H1 (cell line): ENCODE measurements around the gene MAP7D1. TPM values are rescaled to one million over a fixed set of nuclear protein-coding genes. Genes with fewer than 3 reads are reported as not detected.

Experiments
- CHD1 ChIP-seq: IDR thresholded peaks from 2 replicates; pipeline ENCODE4 v1.6.1; 2012; ENCODE audit warnings: low read depth, low read length, improper control_type of control experiment
- FOSL1 ChIP-seq: IDR thresholded peaks from 2 replicates; pipeline ENCODE4 v1.6.1; 2011; ENCODE audit warnings: mild to moderate bottlenecking, low read depth, low read length, moderate library complexity; ENCODE audit not compliant: insufficient read depth
- POU5F1 ChIP-seq: IDR thresholded peaks from 2 replicates; pipeline ENCODE4 v1.6.1; 2011; ENCODE audit warnings: low read depth, mild to moderate bottlenecking, low read length, moderate library complexity
- SIX5 ChIP-seq: IDR thresholded peaks from 2 replicates; pipeline ENCODE4 v1.6.1; 2011; ENCODE audit warnings: mild to moderate bottlenecking, low read depth, low read length
- TAF1 ChIP-seq: IDR thresholded peaks from 2 replicates; pipeline ENCODE4 v1.6.1; 2011; ENCODE audit warnings: mild to moderate bottlenecking, low read depth, low read length
- polyA plus RNA-seq, 7 experiments: library from polyadenylated mRNA; depleted of rRNA in 3 of 7; stranded (reverse) in 5 of 7; unstranded in 2 of 7; fragments of >200 nt in 5 of 7; fragments of 200-250 nt in 2 of 7; gene quantifications; 1 replicate in 5 of 7; 2 replicates in 1 of 7; 4 replicates in 1 of 7; pipeline versions ENCODE4 v1.2.1 to v1.2.3, GENCODE V29; 2011 to 2013; ENCODE audit warnings: missing spikeins in 2 of 7, mixed read lengths in 2 of 7
- total RNA-seq: library from RNA; stranded (reverse); fragmentation: NEBNext Ultra II Directional; extraction: Animal tissue kit (Norgen Biotek cat#: 25700); gene quantifications from 2 replicates; pipeline ENCODE4 v1.2.1, GENCODE V29; 2021
- TF ChIP-seq, protein P1 (sequence below): fragments of 300-600 bp; sonication (generic); IDR thresholded peaks from 2 replicates; pipeline ENCODE4 v1.7.1; 2012; ENCODE audit warnings: low read length, moderate library complexity, mild to moderate bottlenecking, inconsistent platforms; ENCODE audit not compliant: insufficient replicate concordance

The MAP7D1 gene
- total and polyA plus RNA-seq, 2 of the 8 experiments (the other 6 are each of a cell fraction or from before 2014, with no cell fraction given) = 18.2 to 52.4 TPM

DNA sequence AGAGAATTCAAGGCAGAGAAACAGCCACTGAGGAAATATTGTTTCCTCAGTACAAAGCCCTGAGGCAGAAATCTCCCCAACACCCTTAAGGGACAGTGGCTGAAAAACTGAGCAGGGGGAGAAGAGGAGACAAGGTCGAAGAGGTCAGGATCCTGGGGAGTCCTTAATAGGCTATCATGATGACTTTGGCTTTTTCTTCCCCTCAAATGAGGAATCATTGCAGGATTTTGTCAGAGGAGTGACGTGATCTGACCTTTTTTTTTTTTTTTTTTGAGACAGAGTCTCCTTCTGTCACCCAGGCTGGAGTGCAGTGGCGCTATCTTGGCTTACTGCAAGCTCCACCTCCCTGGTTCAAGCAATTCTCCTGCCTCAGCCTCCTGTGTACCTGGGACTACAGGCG, 10.2 kb downstream of the MAP7D1 start (continued):
- TF ChIP-seq, protein P1, sequence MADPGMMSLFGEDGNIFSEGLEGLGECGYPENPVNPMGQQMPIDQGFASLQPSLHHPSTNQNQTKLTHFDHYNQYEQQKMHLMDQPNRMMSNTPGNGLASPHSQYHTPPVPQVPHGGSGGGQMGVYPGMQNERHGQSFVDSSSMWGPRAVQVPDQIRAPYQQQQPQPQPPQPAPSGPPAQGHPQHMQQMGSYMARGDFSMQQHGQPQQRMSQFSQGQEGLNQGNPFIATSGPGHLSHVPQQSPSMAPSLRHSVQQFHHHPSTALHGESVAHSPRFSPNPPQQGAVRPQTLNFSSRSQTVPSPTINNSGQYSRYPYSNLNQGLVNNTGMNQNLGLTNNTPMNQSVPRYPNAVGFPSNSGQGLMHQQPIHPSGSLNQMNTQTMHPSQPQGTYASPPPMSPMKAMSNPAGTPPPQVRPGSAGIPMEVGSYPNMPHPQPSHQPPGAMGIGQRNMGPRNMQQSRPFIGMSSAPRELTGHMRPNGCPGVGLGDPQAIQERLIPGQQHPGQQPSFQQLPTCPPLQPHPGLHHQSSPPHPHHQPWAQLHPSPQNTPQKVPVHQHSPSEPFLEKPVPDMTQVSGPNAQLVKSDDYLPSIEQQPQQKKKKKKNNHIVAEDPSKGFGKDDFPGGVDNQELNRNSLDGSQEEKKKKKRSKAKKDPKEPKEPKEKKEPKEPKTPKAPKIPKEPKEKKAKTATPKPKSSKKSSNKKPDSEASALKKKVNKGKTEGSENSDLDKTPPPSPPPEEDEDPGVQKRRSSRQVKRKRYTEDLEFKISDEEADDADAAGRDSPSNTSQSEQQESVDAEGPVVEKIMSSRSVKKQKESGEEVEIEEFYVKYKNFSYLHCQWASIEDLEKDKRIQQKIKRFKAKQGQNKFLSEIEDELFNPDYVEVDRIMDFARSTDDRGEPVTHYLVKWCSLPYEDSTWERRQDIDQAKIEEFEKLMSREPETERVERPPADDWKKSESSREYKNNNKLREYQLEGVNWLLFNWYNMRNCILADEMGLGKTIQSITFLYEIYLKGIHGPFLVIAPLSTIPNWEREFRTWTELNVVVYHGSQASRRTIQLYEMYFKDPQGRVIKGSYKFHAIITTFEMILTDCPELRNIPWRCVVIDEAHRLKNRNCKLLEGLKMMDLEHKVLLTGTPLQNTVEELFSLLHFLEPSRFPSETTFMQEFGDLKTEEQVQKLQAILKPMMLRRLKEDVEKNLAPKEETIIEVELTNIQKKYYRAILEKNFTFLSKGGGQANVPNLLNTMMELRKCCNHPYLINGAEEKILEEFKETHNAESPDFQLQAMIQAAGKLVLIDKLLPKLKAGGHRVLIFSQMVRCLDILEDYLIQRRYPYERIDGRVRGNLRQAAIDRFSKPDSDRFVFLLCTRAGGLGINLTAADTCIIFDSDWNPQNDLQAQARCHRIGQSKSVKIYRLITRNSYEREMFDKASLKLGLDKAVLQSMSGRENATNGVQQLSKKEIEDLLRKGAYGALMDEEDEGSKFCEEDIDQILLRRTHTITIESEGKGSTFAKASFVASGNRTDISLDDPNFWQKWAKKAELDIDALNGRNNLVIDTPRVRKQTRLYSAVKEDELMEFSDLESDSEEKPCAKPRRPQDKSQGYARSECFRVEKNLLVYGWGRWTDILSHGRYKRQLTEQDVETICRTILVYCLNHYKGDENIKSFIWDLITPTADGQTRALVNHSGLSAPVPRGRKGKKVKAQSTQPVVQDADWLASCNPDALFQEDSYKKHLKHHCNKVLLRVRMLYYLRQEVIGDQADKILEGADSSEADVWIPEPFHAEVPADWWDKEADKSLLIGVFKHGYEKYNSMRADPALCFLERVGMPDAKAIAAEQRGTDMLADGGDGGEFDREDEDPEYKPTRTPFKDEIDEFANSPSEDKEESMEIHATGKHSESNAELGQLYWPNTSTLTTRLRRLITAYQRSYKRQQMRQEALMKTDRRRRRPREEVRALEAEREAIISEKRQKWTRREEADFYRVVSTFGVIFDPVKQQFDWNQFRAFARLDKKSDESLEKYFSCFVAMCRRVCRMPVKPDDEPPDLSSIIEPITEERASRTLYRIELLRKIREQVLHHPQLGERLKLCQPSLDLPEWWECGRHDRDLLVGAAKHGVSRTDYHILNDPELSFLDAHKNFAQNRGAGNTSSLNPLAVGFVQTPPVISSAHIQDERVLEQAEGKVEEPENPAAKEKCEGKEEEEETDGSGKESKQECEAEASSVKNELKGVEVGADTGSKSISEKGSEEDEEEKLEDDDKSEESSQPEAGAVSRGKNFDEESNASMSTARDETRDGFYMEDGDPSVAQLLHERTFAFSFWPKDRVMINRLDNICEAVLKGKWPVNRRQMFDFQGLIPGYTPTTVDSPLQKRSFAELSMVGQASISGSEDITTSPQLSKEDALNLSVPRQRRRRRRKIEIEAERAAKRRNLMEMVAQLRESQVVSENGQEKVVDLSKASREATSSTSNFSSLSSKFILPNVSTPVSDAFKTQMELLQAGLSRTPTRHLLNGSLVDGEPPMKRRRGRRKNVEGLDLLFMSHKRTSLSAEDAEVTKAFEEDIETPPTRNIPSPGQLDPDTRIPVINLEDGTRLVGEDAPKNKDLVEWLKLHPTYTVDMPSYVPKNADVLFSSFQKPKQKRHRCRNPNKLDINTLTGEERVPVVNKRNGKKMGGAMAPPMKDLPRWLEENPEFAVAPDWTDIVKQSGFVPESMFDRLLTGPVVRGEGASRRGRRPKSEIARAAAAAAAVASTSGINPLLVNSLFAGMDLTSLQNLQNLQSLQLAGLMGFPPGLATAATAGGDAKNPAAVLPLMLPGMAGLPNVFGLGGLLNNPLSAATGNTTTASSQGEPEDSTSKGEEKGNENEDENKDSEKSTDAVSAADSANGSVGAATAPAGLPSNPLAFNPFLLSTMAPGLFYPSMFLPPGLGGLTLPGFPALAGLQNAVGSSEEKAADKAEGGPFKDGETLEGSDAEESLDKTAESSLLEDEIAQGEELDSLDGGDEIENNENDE = no peak
- TF ChIP-seq FOSL1 (no peak), CHD1 (no peak), POU5F1 (no peak), TAF1 (no peak), SIX5 (no peak)
